LHCN-M2 (cell line): Measurements from ENCODE around the gene SLC6A1. TPM values are rescaled to one million over a fixed set of nuclear protein-coding genes. Genes with fewer than 3 reads are reported as not detected.

ENCODE experiments used
- DNase-seq: peaks from one replicate; pipeline ENCODE4 v3.0.0-alpha.2; 2012; ENCODE audit warnings: low read depth
- total RNA-seq: library from RNA; depleted of rRNA; stranded (reverse); fragments of >200 nt; gene quantifications from 2 replicates; pipeline ENCODE4 v1.2.3, GENCODE V29; 2014

Gene SLC6A1
- total RNA-seq, 1 experiment from 2014 or later = under 0.01 TPM

DNA sequence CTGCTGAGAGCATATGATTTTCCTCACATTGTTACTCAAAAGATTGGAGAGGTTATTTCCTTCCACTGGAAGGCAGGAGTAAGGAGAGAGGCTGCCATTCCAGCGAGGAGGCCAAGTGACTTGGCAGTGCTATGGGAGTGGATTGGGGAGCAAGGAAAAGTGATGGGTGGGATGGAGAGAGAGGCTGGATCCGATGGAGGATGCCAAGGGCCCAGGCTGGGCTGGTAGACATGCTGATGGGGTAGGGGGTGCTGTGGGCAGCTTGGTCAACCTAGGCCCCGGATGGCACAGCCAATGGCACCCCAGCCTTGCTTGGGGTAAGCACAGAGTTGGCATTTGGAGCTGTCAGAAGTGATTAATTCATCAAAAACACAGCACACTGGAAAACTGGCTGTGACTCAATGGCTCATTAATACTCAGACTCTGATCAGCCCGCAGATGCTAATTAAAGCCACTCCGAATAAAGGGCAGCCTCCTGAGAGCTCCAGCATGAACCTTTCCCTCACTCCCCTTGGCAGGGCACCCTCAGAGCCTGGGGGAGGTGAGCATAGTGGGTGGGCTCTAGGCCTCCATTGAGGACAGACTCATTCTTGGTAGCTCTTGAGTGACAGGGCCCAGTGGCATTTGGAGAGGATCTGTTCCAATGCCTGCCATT, 22.1 kb upstream of the SLC6A1 start:
- DNase-seq = no peak

GRCh38 chr3:10972072-10972782, 20.3 kb upstream of the SLC6A1 start:
- no peak for DNase-seq

DNA sequence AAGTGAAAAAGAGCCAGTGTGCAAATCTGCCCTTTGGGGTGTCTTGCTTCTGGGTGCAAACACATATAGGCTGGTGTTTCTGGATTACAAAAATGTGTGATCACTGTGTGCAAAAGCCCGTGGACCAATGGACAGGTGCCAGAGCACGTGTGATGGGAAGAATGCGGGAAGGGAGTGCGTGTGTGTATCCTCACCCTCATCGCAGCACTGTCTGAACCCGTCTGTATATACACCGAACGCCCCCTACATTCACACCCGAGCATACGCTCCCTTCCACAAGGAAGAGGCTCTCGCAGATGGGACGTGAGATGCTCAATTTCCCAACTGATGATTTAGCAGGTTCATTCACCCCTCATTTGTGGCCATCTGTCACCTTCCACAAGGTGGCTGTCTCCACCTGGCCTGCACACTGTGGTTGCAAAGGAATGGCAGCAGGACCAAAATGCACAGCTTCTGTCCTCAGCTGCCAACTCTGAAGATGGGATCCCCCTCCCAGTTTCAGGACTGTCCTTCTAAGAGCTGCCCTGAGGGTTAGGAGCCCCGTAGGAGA, 19.4 kb upstream of the SLC6A1 start:
- no peak for DNase-seq

DNA sequence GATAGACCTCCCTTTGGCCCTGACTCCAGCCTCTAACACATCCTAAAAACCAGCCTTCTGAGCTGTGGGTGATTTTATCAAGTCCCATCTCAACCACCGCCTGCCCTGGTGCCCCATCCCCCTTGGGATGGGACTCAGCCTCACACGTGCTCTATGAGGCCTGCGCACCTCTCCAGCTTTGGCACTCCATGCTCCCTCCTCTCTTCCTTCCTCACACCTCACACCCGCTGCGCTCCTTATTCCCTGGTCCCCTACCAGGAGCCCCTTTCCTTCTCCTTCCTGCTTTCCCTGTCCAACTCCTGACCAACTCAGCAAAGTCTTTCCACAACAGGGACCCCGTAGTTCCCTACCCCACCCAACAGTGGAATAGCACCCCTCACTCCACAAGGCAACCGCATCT, 18.4 kb upstream of the SLC6A1 start:
- DNase-seq = no peak

GRCh38 chr3:10974746-10975375, 17.7 kb upstream of the SLC6A1 start:
- DNase-seq = no peak

DNA sequence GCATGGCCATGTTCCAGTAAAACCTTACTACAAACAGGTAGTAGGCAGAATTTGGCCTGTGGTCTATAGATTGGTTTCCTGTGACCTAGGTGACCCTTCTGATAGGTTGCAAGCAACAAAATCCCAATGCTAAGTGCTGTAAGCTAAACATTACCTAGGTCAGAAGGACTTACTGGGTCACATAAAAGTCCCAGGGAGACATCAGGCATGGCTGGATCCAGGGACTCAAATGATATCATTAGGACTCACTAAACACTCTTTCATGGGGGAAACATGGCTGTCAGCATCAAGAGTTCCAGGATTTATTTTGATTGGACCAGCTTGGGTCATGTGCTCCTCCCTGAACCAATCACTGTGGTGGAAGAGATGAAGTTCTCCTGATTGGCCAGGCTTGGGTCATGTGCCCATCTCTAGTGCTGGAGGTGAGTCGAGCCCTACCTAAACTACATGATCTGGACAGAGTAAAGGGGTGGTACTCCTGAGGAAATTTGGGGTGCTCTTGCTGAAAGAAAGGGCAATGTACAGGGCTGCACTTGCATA, 16.8 kb upstream of the SLC6A1 start:
- no peak for DNase-seq

- DNase-seq = no peak
Observed at GRCh38 chr3:10976770-10977169, 15.8 kb upstream of the SLC6A1 start.

DNA sequence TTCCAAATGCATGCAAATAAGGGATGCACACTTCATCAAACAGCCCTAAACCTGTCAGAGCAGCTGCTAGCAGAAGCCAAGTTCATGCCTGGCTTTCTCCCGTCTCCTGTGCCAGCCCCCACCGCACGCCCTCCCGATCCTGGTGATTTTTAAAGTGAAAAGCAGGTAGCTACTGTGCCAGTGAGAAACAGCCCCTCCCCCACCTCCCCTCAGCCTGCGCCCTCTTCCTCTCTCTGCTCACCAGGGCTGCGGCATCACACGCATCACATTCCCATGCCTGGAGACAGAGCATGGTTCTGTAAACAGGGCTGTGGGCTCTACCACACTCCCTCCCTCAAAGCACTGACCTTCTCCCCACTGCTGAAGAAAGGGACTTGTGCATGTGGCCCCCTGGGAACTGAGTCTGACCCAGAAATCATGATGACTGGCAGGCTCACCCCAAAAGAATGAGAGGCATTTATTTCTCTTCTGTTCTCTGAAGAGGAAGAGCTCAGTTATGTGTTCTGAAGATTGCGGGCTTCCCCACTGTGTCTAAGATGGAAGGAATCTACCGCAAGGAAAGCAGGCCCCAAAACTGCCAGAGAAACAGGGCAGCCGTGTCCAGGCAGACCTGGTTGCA, 14.5 kb upstream of the SLC6A1 start:
- peak; percentile 12 for DNase-seq

DNA sequence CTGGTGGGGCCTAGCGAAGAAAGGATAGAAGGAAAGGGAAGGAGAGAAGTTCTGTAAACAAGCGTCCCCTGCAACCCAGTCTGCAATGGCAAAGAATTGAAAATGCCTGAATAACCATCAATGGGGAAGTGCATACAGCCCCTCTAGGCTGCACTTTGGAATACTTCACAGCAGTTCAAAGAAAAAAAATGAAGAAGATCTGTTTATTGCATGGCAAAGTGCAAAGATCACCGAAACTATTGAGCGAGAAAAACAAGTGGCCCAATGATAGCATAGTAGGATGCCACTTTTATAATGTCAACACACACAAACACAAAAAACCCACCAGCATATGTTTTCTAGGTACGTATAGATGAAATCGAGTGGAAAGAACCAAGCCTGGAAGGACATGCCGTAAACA, 13.6 kb upstream of the SLC6A1 start:
- no peak for DNase-seq

GRCh38 chr3:10980312-10980711, 12.2 kb upstream of the SLC6A1 start:
- DNase-seq = no peak

DNA sequence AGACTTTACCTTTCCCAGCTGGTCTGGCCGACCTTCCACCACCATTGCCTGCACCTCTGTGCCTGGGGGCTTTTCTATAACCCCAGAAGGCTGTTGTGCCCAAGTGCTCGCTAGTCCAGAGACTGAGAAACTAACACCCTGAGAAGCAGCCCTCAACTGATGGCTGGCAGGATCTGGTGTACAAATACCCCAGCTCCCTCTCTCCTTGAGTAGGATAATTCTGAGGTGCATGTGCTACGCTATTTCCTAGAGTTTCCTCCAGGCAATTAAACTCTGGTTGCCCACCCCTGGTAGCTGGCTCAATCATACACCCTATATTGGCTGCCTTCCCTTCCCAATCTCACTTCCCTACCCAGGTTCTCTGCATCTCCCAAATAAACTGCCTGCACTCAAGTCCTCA, 11.5 kb upstream of the SLC6A1 start:
- no peak for DNase-seq

- DNase-seq = no peak
Observed at GRCh38 chr3:10981961-10982360, 10.6 kb upstream of the SLC6A1 start.

DNA sequence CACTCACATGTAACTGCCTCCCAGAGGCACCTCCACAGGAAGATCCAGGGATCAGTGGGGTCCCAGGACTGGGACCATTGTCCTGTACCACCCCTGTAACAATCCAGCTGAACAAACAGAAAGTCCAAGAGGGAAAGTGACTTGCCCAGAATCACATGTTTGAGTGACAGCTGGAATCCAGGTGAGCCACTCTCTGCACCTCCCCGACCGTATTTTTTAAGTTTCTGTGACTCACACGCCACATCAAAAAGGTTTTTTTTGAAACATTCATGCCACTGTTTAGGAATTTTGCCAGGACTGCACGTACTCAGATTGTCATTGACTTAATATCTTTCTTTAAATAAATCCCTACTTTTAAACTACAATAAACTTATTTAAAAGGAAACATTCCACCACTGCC, 9.8 kb upstream of the SLC6A1 start:
- DNase-seq = no peak

GRCh38 chr3:10983219-10983916, 9.2 kb upstream of the SLC6A1 start:
- peak; percentile 29 for DNase-seq

GRCh38 chr3:10984371-10984896, 8.1 kb upstream of the SLC6A1 start:
- DNase-seq = no peak

DNA sequence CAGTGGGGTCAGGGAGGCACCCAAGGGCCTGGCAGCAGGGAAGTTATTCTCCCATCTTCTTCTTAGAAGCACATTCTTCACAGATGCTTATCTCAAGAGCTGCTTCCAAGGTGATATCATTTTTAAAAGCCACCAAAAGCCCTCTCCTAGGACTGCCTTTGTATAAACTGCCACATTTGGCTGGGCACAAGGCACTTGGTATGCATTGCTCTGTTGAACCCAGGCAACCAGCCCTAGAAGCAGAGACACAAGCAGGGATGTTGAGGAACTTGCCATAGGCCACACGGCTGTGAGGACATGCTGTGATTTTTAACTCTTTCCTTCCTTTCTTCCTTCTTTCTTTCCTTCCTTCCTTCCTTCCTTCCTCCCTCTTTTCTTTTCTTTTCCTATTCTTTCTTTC, 7.4 kb upstream of the SLC6A1 start:
- DNase-seq = no peak

- no peak for DNase-seq
Observed at GRCh38 chr3:10986592-10986991, 6.0 kb upstream of the SLC6A1 start.

- DNase-seq = no peak
Observed at GRCh38 chr3:10988001-10988665, 4.4 kb upstream of the SLC6A1 start.

DNA sequence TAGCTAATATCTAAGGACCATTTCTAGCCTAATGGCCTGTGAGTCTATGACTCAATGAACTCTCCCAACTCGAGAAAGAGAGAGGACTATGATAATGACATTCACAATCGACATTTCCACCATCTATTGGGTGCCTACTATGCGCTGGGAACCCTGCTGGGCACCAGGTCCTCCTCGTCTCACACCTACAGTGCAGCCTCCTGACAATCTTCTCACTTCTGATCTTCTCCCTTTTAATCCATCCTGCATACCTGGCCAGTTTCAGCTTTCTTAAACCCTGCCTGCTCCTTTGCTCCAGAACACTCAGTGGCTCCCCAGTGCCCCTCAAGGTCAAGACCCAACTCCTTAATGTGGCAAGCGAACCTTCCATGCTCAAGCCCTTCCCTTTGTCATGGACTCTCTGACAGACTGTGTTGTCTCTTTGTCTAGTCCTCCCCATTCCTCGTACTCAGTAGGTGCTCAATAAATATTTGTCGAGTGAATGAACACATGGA, 3.5 kb upstream of the SLC6A1 start:
- no peak for DNase-seq
